ENCODE data around the gene LRRN2.

LRRN2 gene

GRCh38 chr1:204588826-204589225 lies 96.7 kb downstream of the LRRN2 start:
- no peak for DNase-seq (ENCODE audit: low read depth)
- no peak overlapping the region for H3K4me3 ChIP-seq (ENCODE audit: low read depth, low read length)
- TF ChIP-seq CTCF (IDR thresholded peaks at IDR 0.05; ENCODE audit: low read depth, low read length, missing control alignments) = no peak

DNA sequence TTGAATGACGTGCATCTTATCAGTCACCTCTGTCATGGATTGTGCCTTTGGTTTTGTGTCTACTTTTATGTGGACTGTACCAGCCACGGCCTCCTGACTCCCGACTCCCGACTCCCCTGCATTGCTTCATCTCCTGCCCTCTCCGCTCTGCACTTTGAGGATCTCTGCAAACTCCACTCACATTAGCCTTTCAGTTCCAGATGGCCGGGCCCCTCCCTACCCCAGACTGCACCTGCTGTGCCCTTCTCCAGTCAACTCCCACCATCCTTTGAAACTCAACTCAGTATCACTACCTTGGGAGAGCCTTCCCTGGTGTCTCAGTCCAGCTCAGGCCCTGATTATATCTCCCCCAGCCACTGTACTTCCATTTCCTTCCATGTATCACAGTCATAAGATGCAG lies 97.9 kb downstream of the LRRN2 start:
- H3K4me3 ChIP-seq (ENCODE audit: low read depth, low read length) = no peak overlapping the region

GRCh38 chr1:204584699-204585372 lies 100.7 kb downstream of the LRRN2 start:
- DNase-seq (ENCODE audit: low read depth) = peak; percentile 30
- H3K4me3 ChIP-seq (ENCODE audit: low read depth, low read length) = no peak overlapping the region
- no peak for TF ChIP-seq CTCF (IDR thresholded peaks at IDR 0.05; ENCODE audit: low read depth, low read length, missing control alignments)

More for the DNA sequence above, 97.9 kb downstream of the LRRN2 start:
- no peak for DNase-seq (ENCODE audit: low read depth)
- TF ChIP-seq CTCF (IDR thresholded peaks at IDR 0.05; ENCODE audit: low read depth, low read length, missing control alignments) = no peak

DNA sequence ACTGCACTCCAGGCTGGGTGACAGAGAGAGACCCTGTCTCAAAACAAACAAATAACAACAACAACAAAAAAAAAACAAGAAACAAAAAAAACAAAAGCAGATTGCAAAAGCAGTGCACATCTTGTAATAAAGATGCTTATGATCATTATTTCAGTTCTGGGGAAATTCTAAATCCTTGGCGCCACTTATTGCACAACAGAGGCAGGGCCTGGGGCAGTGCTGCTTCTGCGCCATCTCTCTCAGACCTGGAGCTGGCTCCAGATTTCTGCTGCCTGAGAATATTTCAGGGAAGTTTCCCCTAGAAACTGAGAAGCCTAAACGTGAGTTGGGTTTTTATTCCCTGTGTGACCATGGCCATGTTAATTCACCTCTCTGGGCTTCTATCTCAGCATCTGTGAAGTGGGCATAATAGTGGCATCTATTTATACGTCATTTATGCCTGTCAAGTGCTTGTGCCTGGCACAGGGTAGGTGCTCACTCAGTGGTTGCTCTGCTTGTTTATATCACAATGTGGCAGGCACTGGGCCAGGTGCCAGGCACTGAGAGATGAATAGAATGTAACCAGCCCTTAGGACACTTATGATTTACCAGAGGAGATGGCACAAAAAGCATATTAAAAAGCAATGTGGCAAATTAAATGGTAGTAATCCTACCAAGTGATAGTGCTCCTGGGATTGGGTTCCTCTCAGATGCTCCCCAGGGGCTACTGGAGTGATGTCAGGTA lies 101.5 kb downstream of the LRRN2 start:
- DNase-seq (ENCODE audit: low read depth) = no peak
- no peak for TF ChIP-seq CTCF (IDR thresholded peaks at IDR 0.05; ENCODE audit: low read depth, low read length, missing control alignments)
- H3K4me3 ChIP-seq (ENCODE audit: low read depth, low read length) = no peak overlapping the region

GRCh38 chr1:204581759-204582158 lies 103.8 kb downstream of the LRRN2 start:
- TF ChIP-seq CTCF (IDR thresholded peaks at IDR 0.05; ENCODE audit: low read depth, low read length, missing control alignments) = no peak
- no peak for DNase-seq (ENCODE audit: low read depth)
- no peak overlapping the region for H3K4me3 ChIP-seq (ENCODE audit: low read depth, low read length)

DNA sequence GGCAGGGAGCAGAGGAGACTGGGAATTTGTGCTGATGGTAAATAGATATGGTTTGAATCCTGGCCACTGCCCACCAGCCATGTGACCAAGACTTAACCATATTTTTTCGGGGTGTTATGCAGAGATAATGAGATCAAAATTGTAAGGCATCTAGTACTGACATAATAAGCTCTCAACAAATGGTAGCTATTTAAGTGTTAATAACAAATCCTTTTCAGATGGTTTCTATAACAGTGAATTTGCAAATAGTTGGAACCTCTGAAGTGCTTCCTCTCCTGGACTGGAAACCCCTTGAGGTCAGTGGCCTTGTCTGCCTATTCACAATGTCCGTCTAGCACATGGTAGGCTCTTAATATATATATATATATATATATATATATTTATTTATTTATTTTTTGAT lies 104.7 kb downstream of the LRRN2 start:
- H3K4me3 ChIP-seq (ENCODE audit: low read depth, low read length) = no peak overlapping the region
- TF ChIP-seq CTCF (IDR thresholded peaks at IDR 0.05; ENCODE audit: low read depth, low read length, missing control alignments) = no peak
- DNase-seq (ENCODE audit: low read depth) = no peak
